SK-N-MC (cell line): Measurements from ENCODE around the gene NUDT1.

ENCODE experiments used
- DNase-seq: peaks from one replicate; pipeline ENCODE4 v3.0.0-alpha.2; 2011; ENCODE audit warnings: low read depth, low spot score
- H3K27ac ChIP-seq: fragments of 200-600 bp; sonication (generic); 2 replicates; pipeline ENCODE4 v1.5.1; 2016; ENCODE audit warnings: mixed run types
- H3K36me3 ChIP-seq: fragments of 200-600 bp; sonication (generic); 2 replicates; pipeline ENCODE4 v1.6.1; 2017; ENCODE audit warnings: antibody characterized with exemption, low read length, mixed read lengths; ENCODE audit not compliant: insufficient read depth
- H3K4me3 ChIP-seq: fragments of 200-600 bp; sonication (generic); 2 replicates; pipeline ENCODE4 v1.5.1; 2016
- H3K9ac ChIP-seq: fragments of 200-600 bp; sonication (generic); 2 replicates; pipeline ENCODE4 v1.8.0; 2017; ENCODE audit warnings: mixed run types, mixed read lengths; ENCODE audit not compliant: insufficient read length
- H3K9me3 ChIP-seq: fragments of 200-600 bp; sonication (generic); 2 replicates; pipeline ENCODE4 v1.6.1; 2017; ENCODE audit warnings: low read depth, mild to moderate bottlenecking, antibody characterized with exemption, low read length, moderate library complexity, mixed read lengths
- EZH2 ChIP-seq: fragments of 200-600 bp; sonication (generic); IDR thresholded peaks from one replicate; pipeline ENCODE4 v1.6.1; 2017; ENCODE audit warnings: antibody characterized with exemption
- FOXP2 ChIP-seq: optimal IDR thresholded peaks from 2 replicates; pipeline ENCODE3; 2011; ENCODE audit warnings: mild to moderate bottlenecking, moderate library complexity; ENCODE audit not compliant: insufficient read depth; ENCODE audit errors: extremely low read length, control extremely low read depth
- POLR2AphosphoS5 ChIP-seq: IDR thresholded peaks from 2 replicates; pipeline ENCODE4 v1.6.1; 2012; ENCODE audit warnings: mild to moderate bottlenecking, low read depth, low read length, borderline replicate concordance

Gene NUDT1

GRCh38 chr7:2210551-2211258, 31.3 kb upstream of the NUDT1 start:
- Histone ChIP-seq H3K4me3 (no peak overlapping the region), H3K9ac (no peak overlapping the region), H3K36me3 (peaks cover 42% of the 10 kb centered on the region), H3K27ac (no peak overlapping the region), H3K9me3 (no peaks in the 10 kb centered on the region)
- TF ChIP-seq FOXP2 (no peak), EZH2 (no peak), POLR2AphosphoS5 (no peak)
- no peak for DNase-seq

- TF ChIP-seq FOXP2 (no peak), POLR2AphosphoS5 (no peak), EZH2 (no peak)
- H3K27ac ChIP-seq, result no peak overlapping the region
Measured at GRCh38 chr7:2211259-2211880, 30.7 kb upstream of the NUDT1 start.

GRCh38 chr7:2211926-2212325, 30.1 kb upstream of the NUDT1 start:
- Histone ChIP-seq H3K27ac (no peak overlapping the region), H3K36me3 (peaks cover 55% of the 10 kb centered on the region), H3K4me3 (no peak overlapping the region), H3K9ac (no peak overlapping the region), H3K9me3 (no peaks in the 10 kb centered on the region)
- no peak for TF ChIP-seq EZH2
- TF ChIP-seq FOXP2, result no peak
- TF ChIP-seq POLR2AphosphoS5, result no peak
- DNase-seq, result no peak

More at GRCh38 chr7:2211259-2211880, 30.7 kb upstream of the NUDT1 start:
- DNase-seq, result no peak
- Histone ChIP-seq H3K9me3 (no peaks in the 10 kb centered on the region), H3K4me3 (no peak overlapping the region), H3K9ac (no peak overlapping the region), H3K36me3 (peaks cover 49% of the 10 kb centered on the region)

DNA sequence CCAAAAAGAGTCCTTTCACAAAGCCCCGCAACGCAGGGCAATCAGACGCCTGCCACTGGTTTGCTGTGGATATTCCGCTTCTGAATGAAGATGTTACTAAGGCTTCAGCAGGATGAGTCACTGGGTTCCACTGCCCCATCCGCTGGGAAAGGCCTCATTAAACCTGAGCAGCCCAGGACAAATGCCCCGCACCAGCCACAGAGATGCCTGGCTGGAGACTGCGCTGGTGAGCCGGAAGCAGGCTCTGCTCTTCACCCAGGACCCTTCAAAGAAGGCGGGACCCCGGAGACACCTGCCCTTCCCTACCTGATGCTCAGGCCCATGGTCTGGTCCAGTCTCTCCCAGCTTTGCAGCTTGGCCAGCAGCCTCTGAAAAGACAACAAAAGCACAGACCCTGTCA, 29.1 kb upstream of the NUDT1 start:
- Histone ChIP-seq H3K27ac (no peak overlapping the region), H3K9ac (no peak overlapping the region), H3K4me3 (no peak overlapping the region), H3K9me3 (no peaks in the 10 kb centered on the region), H3K36me3 (peaks cover 58% of the 10 kb centered on the region; the same call in 1 of the 2 replicates)
- no peak for TF ChIP-seq EZH2
- no peak for TF ChIP-seq FOXP2
- no peak for TF ChIP-seq POLR2AphosphoS5
- no peak for DNase-seq

GRCh38 chr7:2213551-2214215, 28.3 kb upstream of the NUDT1 start:
- Histone ChIP-seq H3K4me3 (no peak overlapping the region), H3K36me3 (peaks cover 51% of the 10 kb centered on the region; the same call in 1 of the 2 replicates), H3K27ac (no peak overlapping the region), H3K9me3 (no peaks in the 10 kb centered on the region), H3K9ac (no peak overlapping the region)
- DNase-seq, result no peak
- TF ChIP-seq EZH2 (no peak), FOXP2 (no peak), POLR2AphosphoS5 (no peak)

DNA sequence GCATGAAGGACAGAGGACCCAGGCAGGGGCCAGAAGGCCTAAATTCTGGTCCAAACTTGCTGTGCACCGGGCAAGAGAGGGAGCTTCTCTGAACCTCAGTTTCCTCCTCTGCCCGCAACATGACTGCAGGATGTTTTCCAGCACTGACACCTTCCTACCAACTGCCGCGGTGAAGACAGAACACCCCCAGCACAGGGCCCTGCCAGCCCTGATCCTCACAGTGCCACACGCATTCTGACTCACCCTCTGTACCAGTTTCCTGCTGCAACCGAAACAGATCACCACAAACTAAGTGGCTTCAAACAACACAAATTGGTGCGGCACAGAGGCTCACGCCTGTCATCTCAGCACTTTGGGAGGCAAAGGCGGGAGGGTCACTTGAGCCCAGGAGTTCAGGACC, 27.4 kb upstream of the NUDT1 start:
- H3K36me3 ChIP-seq, result peaks cover 51% of the 10 kb centered on the region; the same call in 1 of the 2 replicates
- no peak overlapping the region for H3K27ac ChIP-seq
- TF ChIP-seq EZH2 (no peak), POLR2AphosphoS5 (no peak), FOXP2 (no peak)
- no peak for DNase-seq
- no peak overlapping the region for H3K9ac ChIP-seq
- H3K9me3 ChIP-seq, result no peaks in the 10 kb centered on the region
- no peak overlapping the region for H3K4me3 ChIP-seq

DNA sequence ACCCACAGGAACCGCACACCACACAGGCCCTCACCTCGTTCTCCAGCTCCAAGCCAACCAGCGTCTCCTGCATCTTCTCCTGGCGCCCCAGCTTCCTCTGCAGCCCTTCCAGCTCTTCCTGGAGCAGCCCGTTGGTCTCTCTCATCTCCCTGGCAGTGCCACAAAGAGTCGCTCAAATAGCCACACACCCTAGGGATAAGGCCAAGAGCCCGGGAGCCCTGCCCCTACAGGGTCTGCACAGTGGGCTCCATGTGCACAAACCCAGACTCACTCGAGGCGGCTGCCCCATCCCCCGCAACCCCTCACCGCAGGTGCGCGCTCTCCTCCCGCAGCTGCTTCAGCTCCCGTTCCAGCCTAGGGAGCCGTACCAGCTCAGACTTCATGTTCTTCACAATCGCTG, 26.2 kb upstream of the NUDT1 start:
- Histone ChIP-seq H3K36me3 (peaks cover 51% of the 10 kb centered on the region; the same call in 1 of the 2 replicates), H3K27ac (no peak overlapping the region), H3K4me3 (no peak overlapping the region), H3K9me3 (no peaks in the 10 kb centered on the region), H3K9ac (no peak overlapping the region)
- TF ChIP-seq EZH2 (no peak), POLR2AphosphoS5 (no peak), FOXP2 (no peak)
- DNase-seq, result no peak

DNA sequence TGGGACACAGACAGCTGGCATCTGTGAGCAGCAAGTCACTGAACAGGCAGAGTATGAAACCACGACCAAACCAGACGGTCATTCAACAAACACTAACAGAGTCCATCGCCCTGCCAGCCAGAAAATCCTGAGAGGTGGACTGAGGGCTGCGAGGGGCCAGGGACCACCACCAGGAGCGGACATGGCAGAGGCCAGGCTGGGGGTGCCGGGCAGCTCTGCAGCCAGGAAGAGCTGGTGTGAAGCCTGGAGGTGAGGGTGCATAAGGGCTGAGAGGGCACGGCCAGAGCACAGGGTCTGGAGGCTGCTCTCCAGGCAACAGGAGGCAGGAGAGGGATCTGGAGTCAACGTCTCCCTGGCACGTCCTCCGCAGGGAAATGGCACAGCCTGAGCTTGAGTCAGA, 24.8 kb upstream of the NUDT1 start:
- no peak for TF ChIP-seq FOXP2
- no peak for TF ChIP-seq EZH2
- TF ChIP-seq POLR2AphosphoS5, result no peak
- Histone ChIP-seq H3K27ac (no peak overlapping the region), H3K9me3 (no peaks in the 10 kb centered on the region), H3K9ac (no peak overlapping the region), H3K4me3 (no peak overlapping the region), H3K36me3 (peaks cover 51% of the 10 kb centered on the region; the same call in 1 of the 2 replicates)
- DNase-seq, result no peak
